Hematopoietic multipotent progenitor cell (in vitro differentiated cells): Measurements from ENCODE around the gene SEM1. TPM values are rescaled to one million over a fixed set of nuclear protein-coding genes. Genes with fewer than 3 reads are reported as not detected.
"Not testable (repeated sequence)": the region's sequence is repeated elsewhere in the genome, so short reads cannot be mapped to it uniquely, and the experiment has no call there.

Experiments
- DNase-seq, 3 donors: peaks; one replicate each; pipeline ENCODE4 v3.0.0-alpha.2; 2011 to 2015; ENCODE audit warnings: low read depth in 2 of 3, low spot score in 2 of 3
- total RNA-seq: library from RNA; depleted of rRNA; stranded (reverse); fragments of >200 nt; gene quantifications from one replicate; pipeline ENCODE4 v1.2.3, GENCODE V29; 2012

SEM1 gene
- total RNA-seq, 1 donor = 4.3 TPM

DNA sequence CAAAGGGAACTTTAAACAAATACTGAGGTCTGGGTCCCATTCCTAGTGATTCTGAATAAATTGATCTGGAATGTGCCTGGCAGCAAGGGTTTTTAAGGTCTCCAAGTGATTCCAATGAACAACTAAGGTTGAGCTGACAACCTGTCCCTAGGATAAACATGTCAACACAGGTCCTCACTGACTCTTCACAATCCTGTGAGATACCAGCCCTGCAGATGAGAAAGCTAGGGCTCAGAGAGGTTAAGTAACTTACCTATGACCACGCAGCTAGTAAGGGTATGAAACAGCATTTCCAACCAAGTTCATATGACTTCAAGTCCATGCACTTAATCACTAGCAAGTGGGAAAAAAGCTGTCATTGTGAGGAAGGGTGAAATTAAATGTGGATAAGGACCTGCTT, 44.0 kb downstream of the SEM1 start:
- DNase-seq = no peak

DNA sequence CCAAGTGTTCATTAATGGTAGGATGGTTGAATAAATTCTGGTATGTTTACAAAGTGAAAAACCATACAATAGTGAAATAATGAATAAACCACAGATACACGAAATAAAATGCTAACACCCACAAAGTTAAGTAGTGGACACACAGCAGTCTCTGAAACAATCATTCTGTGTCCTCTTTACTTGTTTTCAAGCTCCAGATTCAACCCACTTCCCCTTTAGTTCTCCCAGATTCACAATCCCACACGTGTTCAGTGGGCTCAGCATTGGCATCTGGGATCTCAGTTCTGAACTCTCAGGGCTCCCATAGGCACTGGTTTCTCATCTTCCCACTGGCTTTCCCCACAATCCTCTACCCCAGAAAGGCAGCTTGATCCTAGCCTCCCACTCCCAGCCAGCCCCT, 44.9 kb downstream of the SEM1 start:
- DNase-seq = no peak

DNA sequence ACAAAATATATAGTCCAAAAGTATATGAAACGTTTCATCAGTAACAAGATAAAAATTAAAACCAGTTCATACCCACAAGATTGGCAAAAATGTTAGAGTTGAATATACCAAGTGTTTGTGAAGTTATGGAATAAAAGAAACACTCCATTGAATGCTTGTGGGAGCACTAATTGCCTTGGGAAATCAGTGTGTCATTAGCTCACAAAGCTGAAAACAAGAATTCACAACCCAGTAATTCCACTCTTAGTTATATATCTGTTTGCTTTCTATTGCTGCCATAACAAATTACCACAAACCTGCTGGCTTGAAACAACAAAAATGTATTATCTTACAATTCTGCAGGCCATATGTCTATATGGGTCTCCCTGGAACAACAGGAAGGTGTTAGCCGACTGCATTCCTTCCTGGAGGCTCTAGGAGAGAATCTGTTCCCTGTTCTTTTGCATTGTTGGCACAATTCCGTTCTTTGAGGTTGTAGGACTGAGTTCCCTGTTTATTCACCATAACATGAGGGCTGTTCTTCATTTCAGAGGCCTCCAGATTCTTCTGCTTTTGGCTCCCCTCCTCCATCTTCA, 45.7 kb downstream of the SEM1 start:
- DNase-seq = no peak

DNA sequence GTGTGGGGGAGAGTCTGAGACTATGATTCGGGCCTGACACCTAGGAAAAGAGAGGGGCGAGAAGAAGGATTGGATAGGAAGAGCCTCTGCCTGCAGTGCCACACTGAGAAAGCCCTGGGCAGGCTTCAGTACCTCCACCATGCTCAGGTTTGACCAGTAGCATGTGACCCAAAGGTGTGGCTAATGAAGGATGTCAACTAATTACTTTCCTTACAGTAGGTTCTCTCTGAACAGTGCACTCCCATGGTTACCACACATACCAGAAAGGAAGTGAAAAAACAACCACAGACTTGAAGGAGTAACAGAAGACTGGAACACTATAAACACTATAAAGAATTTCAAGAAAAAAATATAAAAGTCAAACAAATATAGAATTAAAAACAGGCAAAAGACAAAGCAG, 46.2 kb downstream of the SEM1 start:
- peak in 1 of 3 donors; percentile 2 for DNase-seq

DNA sequence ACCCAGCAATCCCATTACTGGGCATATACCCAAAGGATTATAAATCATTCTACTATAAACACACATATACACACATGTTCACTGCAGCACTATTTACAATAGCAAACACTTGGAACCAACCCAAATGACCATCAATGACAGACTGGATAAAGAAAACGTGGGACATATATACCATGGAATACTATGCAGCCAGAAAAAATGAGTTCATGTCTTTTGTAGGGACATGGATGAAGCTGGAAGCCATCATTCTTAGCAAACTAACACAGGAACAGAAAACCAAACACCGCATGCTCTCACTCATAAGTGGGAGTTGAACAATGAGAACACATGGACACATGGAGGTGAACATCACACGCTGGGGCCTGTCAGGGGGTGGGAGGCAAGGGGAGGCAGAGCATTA, 47.5 kb downstream of the SEM1 start:
- not testable (repeated sequence) for DNase-seq

DNA sequence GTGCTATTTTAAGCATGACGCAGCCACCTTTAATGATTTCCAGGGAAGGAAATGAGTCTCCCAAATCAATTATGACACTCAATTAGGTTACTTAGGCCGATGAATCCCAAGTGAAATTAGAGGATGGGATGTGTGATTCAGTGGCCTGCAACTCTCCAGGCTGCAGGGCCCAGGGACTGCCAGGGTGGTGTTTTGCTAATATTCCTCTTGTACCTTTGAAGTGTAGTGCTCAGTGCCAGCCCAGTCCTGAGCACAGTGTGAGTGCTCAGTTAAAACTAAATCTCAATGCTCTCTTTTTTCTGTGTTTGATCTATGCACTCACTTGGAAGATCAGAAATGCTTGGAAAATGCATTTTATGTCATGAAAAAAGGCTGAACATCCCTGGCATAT, 51.6 kb downstream of the SEM1 start:
- no peak for DNase-seq

DNA sequence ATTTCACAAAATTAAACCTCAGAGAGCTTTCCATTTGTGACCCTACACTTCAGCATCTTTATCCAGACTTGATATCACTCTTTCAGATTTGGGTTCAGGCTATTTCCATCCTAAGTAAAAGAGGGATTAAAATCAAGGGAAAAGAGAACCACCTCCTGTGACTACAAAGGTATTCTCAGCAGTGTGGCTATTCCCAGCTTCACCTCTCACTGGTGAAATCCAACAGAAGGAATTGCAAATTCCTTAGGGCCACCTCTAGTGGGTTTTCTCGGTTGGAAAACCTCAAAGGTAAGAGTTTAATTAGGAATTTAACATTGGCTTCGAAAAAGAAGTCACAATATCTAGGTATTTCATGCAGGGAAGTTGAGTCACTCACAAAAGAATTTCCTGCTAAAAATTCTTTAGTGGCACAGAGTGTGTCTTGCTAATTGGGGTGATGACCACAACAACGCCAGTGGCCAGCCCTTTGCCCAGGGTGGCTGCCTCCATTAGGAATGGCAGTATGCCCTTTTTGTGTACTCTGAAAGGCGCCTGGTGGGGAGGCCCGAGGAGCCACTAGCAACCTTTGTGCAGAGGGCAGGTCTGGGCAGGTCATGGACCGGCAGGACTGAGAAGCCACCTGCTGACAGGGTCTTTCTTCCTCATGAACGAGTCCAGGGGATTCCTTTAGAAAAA, 52.2 kb downstream of the SEM1 start:
- no peak for DNase-seq

DNA sequence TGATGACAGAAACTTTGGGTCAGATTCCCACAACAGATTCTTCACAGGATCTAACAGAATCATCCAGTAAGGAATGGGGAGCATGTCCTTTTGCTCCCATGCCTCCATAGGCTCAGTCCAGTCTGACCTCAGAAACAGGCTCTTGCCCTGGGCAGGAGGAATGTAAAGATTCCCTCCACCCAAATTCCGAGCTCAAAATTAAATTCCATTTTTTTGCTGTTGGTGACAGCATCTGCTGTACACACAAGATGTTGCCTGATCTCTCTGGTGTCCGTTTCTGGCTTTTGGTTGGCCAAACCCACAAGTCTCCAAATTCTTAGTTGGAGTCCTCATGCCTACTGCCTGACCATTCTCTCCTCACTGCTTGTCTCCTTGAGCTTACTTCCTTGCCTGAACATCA, 53.7 kb downstream of the SEM1 start:
- DNase-seq = no peak

DNA sequence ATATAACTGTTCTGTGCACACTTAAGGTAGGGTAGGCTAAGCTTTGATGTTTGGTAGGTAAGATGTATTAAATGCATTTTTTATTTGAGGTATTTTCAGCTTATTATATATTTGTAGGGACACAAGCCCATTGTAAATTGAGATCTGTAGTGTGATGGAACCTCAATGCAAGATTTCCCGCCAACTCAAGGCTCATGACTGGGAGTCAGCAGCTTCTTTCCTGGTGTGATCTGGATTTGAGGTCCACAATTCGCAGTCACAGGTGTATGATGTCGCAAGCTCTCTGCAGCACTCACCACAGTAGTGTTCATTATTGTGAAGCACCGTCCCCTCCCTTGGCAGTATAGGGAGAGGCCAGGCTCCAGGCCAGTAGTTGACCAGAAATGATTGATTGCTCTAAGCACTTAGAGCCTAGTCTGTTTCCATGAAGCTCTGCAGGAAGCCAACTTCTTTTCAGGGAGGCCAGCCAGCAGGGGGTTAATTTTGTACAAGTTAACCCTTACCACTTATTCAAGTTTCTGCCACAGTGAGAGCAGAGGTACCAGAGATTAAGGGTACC, 54.9 kb downstream of the SEM1 start:
- no peak for DNase-seq

DNA sequence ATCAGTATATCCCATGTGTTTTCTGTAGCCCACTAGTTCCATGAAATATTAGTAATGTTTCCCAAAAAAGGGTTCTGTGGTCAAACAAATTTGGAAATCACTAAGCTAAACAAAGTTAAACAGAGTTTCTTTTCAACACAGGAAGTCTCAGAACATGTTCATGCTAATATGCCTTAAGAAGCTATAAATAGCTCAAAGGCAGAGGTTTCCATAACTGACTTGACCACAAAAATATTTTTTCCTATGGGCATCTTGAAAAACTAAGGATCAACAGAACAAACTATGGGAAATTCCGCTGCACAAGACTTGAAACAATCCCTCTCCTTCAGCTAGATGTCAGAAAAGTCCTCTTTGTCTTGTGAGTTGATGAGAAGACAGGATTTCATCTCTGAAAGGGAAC, 59.7 kb downstream of the SEM1 start:
- DNase-seq = no peak

DNA sequence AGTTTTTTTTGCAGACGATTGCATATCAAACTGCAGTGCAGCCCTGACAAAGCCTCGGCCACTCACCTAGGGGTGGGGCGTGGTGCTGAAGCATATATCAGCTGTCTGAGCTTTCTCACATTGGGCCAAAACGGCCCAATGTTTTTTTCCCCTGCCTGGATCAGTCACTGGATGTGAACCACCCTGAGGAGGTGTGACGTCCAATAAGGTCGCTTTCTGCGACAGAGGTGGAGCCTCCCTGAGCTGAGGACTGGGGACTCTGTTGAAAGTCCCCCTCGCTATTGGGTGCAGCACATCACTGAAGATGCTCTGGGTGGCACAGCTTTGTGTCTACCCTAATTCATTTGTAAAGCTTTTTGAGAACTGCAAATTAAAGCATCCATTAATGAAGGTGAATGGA, 60.9 kb downstream of the SEM1 start:
- DNase-seq = no peak

DNA sequence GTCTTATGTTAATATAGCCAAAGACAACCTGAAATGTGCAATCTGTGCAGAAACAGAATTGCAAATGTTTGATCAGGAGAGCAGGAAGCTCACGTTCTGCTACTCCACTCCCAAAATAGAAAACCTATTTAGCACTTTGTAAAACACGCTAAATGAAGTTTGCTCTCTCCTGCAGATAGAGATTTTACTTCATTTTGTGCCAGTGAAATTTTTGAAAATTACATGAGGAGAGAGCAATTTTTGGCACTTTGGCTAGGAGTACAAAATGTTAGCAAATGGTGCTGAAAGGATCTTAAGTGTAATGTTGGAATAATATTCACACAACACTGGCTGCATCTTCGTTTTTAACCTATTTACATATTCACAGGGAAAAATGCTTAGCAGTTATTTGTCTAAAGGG, 61.9 kb downstream of the SEM1 start:
- no peak for DNase-seq

DNA sequence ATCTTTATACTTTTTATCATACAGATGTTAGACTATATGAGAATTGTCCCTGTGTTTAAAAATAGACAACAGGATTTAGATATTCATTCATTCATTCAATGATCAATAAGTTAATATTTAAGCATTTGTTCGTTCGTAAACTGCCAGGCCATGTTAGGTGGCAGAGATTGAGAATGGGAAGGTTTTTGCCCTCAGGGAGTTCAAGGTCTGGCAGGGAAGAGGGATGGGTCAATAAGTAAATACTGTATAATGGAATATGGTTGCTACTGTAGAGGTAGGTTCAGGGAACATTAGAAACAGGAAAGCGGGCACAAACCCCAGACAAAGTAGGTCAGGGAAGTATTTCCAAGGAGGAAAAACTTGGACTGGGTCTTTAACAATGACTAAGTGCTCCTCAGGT, 64.6 kb downstream of the SEM1 start:
- no peak for DNase-seq

DNA sequence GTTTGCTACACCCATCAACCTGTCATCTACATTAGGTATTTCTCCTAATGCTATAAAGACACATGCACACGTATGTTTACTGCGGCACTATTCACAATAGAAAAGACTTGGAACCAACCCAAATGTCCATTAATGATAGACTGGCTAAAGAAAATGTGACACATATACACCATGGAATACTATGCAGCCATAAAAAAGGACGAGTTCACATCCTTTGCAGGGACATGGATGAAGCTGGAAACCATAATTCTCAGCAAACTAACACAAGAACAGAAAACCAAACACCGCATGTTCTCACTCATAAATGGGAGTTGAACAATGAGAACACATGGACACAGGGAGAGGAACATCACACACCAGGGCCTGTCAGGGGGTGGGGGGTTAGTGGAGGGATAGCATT, 66.2 kb downstream of the SEM1 start:
- DNase-seq = not testable (repeated sequence)

DNA sequence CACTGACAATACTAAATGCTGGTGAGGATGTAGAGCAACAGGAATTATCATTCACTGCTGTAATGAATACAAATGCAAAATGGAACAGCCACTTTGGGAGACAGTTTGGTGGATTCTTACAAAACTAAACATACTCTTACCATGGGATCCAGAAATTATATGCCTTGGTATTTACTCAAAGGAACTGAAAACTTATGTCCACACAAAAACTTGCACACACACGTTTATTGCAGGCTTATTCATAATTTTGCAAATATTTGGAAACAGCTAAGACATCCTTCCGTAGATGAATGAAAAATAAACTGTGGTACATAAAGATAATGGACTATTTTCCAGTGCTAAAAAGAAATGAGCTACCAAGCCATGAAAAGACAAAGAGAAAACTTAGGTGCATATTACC, 69.6 kb downstream of the SEM1 start:
- DNase-seq = no peak
